Thyroid gland (tissue), 4 donors: Measurements from ENCODE around the gene GLE1. TPM values are rescaled to one million over a fixed set of nuclear protein-coding genes. Genes with fewer than 3 reads are reported as not detected.

Experiments
- DNase-seq, 2 donors: peaks; one replicate each; pipeline ENCODE4 v3.0.0-alpha.2; 2019
- H3K27ac ChIP-seq, 3 donors: fragments of 200-600 bp; sonication (generic); 1 replicate in 2 of 3; 2 replicates in 1 of 3; pipeline ENCODE4 v1.5.1; 2016 to 2019; ENCODE audit warnings: mild to moderate bottlenecking in 1 of 3, moderate library complexity in 1 of 3
- H3K27me3 ChIP-seq: fragments of 200-600 bp; sonication (generic); one replicate; pipeline ENCODE4 v1.5.1; 2019
- H3K36me3 ChIP-seq, 2 donors: fragments of 200-600 bp; sonication (generic); one replicate each; pipeline ENCODE4 v1.5.1; 2016 to 2019
- H3K4me1 ChIP-seq, 2 donors: fragments of 200-600 bp; sonication (generic); one replicate each; pipeline ENCODE4 v1.5.1; 2017 to 2019
- H3K4me3 ChIP-seq, 3 donors: fragments of 200-600 bp; sonication (generic); replicated peaks in 1 of 3; 1 replicate in 2 of 3; 2 replicates in 1 of 3; pipeline ENCODE4 v1.5.1; 2016; ENCODE audit warnings: mild to moderate bottlenecking in 1 of 3
- H3K9me3 ChIP-seq: fragments of 200-600 bp; sonication (generic); one replicate; pipeline ENCODE4 v1.5.1; 2017
- POLR2A ChIP-seq, 2 donors: fragments of 450-650 bp; IDR thresholded peaks; one replicate each; pipeline ENCODE4 v1.6.1; 2017; ENCODE audit warnings: antibody characterized with exemption in 2 of 2, mild to moderate bottlenecking in 2 of 2, moderate library complexity in 1 of 2
- WGBS, 2 donors: methylation state at CpG; one replicate each; pipeline ENCODE4 v1.1.5; 2017; 5-methylcytosine and 5-hydroxymethylcytosine counted together
- intact Hi-C: fragments of 100-400 bp; cut with DNase I; formaldehyde crosslinking; loops from one replicate; pipeline ENCODE4 v1.15.1; 2023
- total RNA-seq, 4 donors: library from RNA; depleted of rRNA; stranded (reverse); fragments of >200 nt; gene quantifications; one replicate each; pipeline ENCODE4 v1.2.3, GENCODE V29; 2016
- TF ChIP-seq, protein P1 (sequence below), 6 experiments: fragments of 200-600 bp in 3 of 6; fragments of 450-650 bp in 3 of 6; sonication (generic) in 3 of 6; IDR thresholded peaks; one replicate each; pipeline ENCODE4 v1.5.1; 2016 to 2019; ENCODE audit warnings: antibody characterized with exemption in 6 of 6, mild to moderate bottlenecking in 2 of 6, inconsistent platforms in 1 of 6, moderate library complexity in 1 of 6

GLE1 gene
- total RNA-seq, 4 donors from 2014 or later = 24.1 to 30.3 (median 25.5) TPM

DNA sequence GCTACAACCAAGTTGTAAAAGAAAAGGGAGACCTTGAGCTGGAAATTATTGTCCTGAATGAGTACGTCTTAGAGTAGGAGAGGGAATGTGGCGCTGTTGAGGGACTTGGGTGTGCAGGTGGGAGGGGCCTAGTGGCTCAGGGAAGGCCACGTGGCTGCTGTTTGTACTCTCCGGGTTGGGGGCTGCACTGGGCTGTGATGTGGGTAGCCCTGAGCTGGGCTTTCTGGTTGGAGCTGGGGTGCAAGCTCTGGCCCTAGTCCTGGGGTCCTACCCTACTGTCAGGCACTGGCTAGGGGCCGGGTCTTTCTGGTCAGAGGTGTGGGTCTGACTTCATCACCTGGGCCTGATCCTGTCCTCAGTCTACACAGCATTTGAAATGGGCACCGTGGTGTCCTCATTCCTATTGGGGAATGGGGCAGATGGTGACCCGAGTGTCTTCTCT lies 19.1 kb upstream of the GLE1 start:
- no peak for DNase-seq
- WGBS, 2 donors = 80 to 87% methylated on average over 6 of the region's 7 CpGs
- TF ChIP-seq, protein P1, sequence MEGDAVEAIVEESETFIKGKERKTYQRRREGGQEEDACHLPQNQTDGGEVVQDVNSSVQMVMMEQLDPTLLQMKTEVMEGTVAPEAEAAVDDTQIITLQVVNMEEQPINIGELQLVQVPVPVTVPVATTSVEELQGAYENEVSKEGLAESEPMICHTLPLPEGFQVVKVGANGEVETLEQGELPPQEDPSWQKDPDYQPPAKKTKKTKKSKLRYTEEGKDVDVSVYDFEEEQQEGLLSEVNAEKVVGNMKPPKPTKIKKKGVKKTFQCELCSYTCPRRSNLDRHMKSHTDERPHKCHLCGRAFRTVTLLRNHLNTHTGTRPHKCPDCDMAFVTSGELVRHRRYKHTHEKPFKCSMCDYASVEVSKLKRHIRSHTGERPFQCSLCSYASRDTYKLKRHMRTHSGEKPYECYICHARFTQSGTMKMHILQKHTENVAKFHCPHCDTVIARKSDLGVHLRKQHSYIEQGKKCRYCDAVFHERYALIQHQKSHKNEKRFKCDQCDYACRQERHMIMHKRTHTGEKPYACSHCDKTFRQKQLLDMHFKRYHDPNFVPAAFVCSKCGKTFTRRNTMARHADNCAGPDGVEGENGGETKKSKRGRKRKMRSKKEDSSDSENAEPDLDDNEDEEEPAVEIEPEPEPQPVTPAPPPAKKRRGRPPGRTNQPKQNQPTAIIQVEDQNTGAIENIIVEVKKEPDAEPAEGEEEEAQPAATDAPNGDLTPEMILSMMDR (IDR thresholded peaks at IDR 0.05) = no peak
- no peak for TF ChIP-seq POLR2A (IDR thresholded peaks at IDR 0.05)
- Histone ChIP-seq H3K27me3 (no peaks in the 10 kb centered on the region), H3K4me1 (no peaks in the 10 kb centered on the region), H3K4me3 (no peak overlapping the region), H3K36me3 (peaks cover 10 to 32% of the 10 kb centered on the region in 2 donors), H3K27ac (no peak overlapping the region), H3K9me3 (no peaks in the 10 kb centered on the region)
- intact Hi-C loops = no loop called here

DNA sequence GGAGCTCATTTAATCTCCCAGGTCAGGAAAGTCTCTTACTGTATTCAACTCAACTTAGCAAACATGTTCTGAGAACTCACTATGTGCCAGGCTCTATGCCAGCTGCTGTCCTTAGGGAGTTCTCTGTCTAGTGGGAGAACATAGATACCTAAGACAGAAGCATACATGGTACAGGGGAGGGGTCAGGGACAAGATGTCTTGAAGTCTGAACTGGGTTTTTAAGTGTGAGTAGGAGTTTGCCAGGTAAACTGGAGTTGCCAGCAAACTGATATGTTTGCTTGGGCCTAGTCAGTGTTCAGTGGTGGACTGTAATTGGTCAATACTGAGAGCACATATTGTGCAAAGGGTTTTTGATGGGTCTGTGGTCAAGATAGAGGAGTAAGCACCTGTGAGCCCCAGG lies 18.3 kb upstream of the GLE1 start:
- peaks cover 10 to 32% of the 10 kb centered on the region in 2 donors for H3K36me3 ChIP-seq
- no peaks in the 10 kb centered on the region for H3K27me3 ChIP-seq
- TF ChIP-seq, protein P1 (IDR thresholded peaks at IDR 0.05) = no peak
- TF ChIP-seq POLR2A (IDR thresholded peaks at IDR 0.05) = no peak
- intact Hi-C loops = no loop called here
- H3K9me3 ChIP-seq = no peaks in the 10 kb centered on the region
- DNase-seq = no peak
- H3K4me3 ChIP-seq = no peak overlapping the region
- H3K27ac ChIP-seq = no peak overlapping the region
- H3K4me1 ChIP-seq = no peaks in the 10 kb centered on the region

DNA sequence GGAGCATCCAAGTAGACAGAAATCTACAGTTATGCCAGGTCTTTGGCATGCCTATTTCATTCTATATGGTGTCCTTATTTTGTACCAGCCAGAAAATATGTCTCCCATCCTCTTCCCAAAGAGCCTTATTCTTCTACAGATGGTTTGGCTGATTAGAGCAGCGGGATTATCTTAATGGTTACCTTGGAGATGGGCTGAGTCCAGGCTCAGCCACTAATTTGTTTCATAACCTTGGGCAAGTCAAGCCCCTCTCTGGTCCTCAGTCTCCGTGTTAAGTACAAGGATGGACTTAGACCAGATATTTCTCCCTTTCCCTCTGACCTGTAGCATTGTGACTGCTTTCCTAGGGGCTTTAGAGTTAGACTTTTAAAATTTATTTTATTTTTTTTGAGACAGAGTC lies 11.1 kb upstream of the GLE1 start:
- Histone ChIP-seq H3K36me3 (peaks cover 5 to 32% of the 10 kb centered on the region in 2 donors), H3K27ac (no peak overlapping the region), H3K4me1 (no peaks in the 10 kb centered on the region), H3K4me3 (no peak overlapping the region), H3K9me3 (no peaks in the 10 kb centered on the region), H3K27me3 (no peaks in the 10 kb centered on the region)
- TF ChIP-seq POLR2A (IDR thresholded peaks at IDR 0.05) = no peak
- TF ChIP-seq, protein P1 (IDR thresholded peaks at IDR 0.05) = no peak
- 93 to 96% methylated on average over 2 of the region's 2 CpGs for WGBS, 2 donors
- intact Hi-C loops = no loop called here
- DNase-seq = no peak

DNA sequence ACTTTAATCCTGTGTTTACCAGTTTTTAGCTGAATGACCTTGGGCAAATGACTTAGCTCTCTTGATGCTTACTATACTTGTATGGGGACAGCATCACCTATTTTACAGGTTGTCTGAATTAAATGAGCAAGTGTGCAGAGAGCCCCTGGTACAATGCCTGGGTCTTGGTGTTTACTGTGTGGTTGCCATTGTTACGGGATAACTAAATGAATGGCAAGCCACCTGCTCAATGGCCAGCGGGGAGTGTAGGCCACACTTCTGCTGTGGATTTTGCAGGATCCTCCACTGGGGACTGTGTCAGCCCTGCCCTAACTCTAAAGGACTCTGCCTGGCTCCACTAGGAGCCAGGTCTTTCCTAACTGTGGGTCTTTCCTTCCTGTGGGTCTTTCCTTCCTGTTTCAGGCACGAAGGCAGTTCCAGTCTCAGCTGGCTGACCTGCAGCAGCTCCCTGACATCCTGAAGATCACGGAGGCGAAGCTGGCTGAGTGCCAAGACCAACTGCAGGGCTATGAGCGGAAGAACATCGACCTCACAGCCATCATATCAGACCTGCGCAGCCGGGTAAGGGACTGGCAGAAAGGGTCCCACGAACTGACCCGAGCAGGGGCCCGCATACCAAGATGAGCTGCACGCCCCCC lies 10.3 kb upstream of the GLE1 start:
- Histone ChIP-seq H3K4me1 (no peaks in the 10 kb centered on the region), H3K4me3 (no peak overlapping the region), H3K27me3 (no peaks in the 10 kb centered on the region), H3K36me3 (peaks cover 5 to 38% of the 10 kb centered on the region in 2 donors), H3K27ac (no peak overlapping the region), H3K9me3 (no peaks in the 10 kb centered on the region)
- DNase-seq = peak; percentile 44 to 50
- TF ChIP-seq, protein P1 (IDR thresholded peaks at IDR 0.05) = no peak
- no peak for TF ChIP-seq POLR2A (IDR thresholded peaks at IDR 0.05)
- 56 to 69% methylated on average over 5 to 13 of the region's 13 CpGs for WGBS, 2 donors
- intact Hi-C loops = no loop called here

DNA sequence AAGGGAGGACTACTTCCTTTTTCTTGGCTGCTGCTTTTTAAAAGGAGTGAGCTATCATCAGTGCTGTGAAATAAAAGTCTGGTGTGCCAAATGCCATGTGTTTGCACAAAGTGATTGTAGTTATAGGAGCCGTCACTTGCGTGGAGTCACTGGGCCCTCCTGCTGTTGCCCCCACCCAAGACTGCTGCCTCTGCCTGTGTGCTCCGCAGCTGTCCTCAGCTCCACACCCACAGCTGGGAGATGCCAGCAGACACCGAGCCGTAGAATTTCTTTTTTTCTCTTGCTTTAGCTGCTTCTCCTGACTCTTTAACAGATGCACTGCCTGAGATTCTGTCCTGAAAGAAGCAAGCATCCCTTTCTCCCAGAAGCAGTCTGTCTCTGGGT lies 9.8 kb upstream of the GLE1 start:
- TF ChIP-seq POLR2A (IDR thresholded peaks at IDR 0.05) = no peak
- TF ChIP-seq, protein P1 (IDR thresholded peaks at IDR 0.05) = no peak
- intact Hi-C loops = no loop called here
- Histone ChIP-seq H3K36me3 (peaks cover 5 to 40% of the 10 kb centered on the region in 2 donors), H3K9me3 (no peaks in the 10 kb centered on the region), H3K4me3 (no peak overlapping the region), H3K27ac (no peak overlapping the region), H3K27me3 (no peaks in the 10 kb centered on the region), H3K4me1 (no peaks in the 10 kb centered on the region)
- DNase-seq = no peak
- 73 to 81% methylated on average over 5 of the region's 5 CpGs for WGBS, 2 donors
